ENCODE measurements around the gene H6PD.

Gene H6PD

DNA sequence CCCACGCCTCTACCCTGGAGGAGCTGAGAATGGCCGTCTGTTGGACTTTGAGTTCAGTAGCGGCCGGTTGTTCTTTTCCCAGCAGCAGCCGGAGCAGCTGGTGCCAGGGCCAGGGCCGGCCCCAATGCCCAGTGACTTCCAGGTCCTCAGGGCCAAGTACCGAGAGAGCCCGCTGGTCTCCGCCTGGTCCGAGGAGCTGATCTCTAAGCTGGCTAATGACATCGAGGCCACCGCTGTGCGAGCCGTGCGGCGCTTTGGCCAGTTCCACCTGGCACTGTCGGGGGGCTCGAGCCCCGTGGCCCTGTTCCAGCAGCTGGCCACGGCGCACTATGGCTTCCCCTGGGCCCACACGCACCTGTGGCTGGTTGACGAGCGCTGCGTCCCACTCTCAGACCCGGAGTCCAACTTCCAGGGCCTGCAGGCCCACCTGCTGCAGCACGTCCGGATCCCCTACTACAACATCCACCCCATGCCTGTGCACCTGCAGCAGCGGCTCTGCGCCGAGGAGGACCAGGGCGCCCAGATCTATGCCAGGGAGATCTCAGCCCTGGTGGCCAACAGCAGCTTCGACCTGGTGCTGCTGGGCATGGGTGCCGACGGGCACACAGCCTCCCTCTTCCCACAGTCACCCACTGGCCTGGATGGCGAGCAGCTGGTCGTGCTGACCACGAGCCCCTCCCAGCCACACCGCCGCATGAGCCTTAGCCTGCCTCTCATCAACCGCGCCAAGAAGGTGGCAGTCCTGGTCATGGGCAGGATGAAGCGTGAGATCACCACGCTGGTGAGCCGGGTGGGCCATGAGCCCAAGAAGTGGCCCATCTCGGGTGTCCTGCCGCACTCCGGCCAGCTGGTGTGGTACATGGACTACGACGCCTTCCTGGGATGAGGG is 29.7 kb downstream of the H6PD start:
- Histone ChIP-seq H3K27me3 (ENCODE audit: insufficient read depth, low read depth) (no peaks in the 10 kb centered on the region), H4K20me1 (ENCODE audit: insufficient read depth) (no peaks in the 10 kb centered on the region), H3K4me2 (no peak overlapping the region), H2AFZ (ENCODE audit: low read depth) (no peak overlapping the region), H3K79me2 (ENCODE audit: insufficient read depth, low read depth) (no peaks in the 10 kb centered on the region), H3K9ac (no peak overlapping the region), H3K27ac (no peak overlapping the region), H3K36me3 (ENCODE audit: insufficient read depth) (no peaks in the 10 kb centered on the region), H3K4me1 (ENCODE audit: low read depth, poor library complexity, severe bottlenecking) (peaks cover 10% of the 10 kb centered on the region), H3K4me3 (IDR thresholded peaks at IDR 0.05; ENCODE audit: insufficient read depth, low read depth, low read length) (no peak overlapping the region)
- TF ChIP-seq, protein P1, sequence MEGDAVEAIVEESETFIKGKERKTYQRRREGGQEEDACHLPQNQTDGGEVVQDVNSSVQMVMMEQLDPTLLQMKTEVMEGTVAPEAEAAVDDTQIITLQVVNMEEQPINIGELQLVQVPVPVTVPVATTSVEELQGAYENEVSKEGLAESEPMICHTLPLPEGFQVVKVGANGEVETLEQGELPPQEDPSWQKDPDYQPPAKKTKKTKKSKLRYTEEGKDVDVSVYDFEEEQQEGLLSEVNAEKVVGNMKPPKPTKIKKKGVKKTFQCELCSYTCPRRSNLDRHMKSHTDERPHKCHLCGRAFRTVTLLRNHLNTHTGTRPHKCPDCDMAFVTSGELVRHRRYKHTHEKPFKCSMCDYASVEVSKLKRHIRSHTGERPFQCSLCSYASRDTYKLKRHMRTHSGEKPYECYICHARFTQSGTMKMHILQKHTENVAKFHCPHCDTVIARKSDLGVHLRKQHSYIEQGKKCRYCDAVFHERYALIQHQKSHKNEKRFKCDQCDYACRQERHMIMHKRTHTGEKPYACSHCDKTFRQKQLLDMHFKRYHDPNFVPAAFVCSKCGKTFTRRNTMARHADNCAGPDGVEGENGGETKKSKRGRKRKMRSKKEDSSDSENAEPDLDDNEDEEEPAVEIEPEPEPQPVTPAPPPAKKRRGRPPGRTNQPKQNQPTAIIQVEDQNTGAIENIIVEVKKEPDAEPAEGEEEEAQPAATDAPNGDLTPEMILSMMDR (conservative IDR thresholded peaks at IDR 0.05; ENCODE audit: low read depth, low read length), result no peak

DNA sequence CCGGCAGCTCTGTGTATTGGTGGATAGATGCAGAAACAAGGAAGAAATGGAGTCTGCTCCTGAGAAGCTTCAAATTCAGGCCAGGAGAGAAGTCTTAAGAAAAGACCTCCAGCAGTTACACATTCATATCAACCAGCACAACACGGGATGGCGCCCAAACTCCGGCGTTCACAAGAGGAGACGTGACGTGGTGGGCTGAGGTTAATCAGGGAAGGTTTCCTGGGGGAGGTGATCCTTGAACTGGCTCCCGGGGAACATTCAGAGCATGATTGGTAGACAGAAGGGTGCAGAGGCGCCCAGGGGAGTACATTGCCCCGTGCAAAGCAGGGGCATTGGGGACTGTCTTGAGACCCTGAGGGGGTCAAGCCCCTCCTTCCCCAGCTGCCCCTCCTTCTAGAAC is 30.5 kb downstream of the H6PD start:
- no peak overlapping the region for H3K4me2 ChIP-seq
- H4K20me1 ChIP-seq (ENCODE audit: insufficient read depth), result no peaks in the 10 kb centered on the region
- no peak overlapping the region for H3K4me3 ChIP-seq (IDR thresholded peaks at IDR 0.05; ENCODE audit: insufficient read depth, low read depth, low read length)
- no peaks in the 10 kb centered on the region for H3K27me3 ChIP-seq (ENCODE audit: insufficient read depth, low read depth)
- no peaks in the 10 kb centered on the region for H3K79me2 ChIP-seq (ENCODE audit: insufficient read depth, low read depth)
- peaks cover 10% of the 10 kb centered on the region for H3K4me1 ChIP-seq (ENCODE audit: low read depth, poor library complexity, severe bottlenecking)
- no peak overlapping the region for H3K27ac ChIP-seq
- H3K36me3 ChIP-seq (ENCODE audit: insufficient read depth), result no peaks in the 10 kb centered on the region
- no peak overlapping the region for H2AFZ ChIP-seq (ENCODE audit: low read depth)
- H3K9ac ChIP-seq, result no peak overlapping the region
- TF ChIP-seq, protein P1 (conservative IDR thresholded peaks at IDR 0.05; ENCODE audit: low read depth, low read length), result no peak

DNA sequence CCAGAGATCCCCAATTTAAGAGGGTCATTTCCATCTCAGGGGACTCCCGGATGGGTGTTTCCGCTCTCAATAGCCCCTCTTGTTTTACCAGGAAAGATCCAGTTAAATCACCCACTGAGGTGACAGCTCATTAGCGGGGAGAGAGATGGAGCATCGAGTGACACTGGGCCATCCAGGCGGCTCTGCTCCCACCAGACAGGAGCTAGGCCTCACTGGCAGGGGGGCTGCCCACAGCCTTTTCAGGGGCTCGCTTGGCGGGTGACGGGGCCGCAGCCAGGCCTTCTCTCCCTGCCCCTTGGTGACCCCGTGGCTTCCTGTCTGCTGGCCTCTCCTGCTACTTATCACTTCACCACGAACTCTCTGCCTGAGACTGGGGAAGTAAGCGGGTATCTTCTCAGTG is 31.4 kb downstream of the H6PD start:
- H3K36me3 ChIP-seq (ENCODE audit: insufficient read depth), result no peaks in the 10 kb centered on the region
- no peak overlapping the region for H2AFZ ChIP-seq (ENCODE audit: low read depth)
- H3K9ac ChIP-seq, result no peak overlapping the region
- H3K4me1 ChIP-seq (ENCODE audit: low read depth, poor library complexity, severe bottlenecking), result peaks cover 10% of the 10 kb centered on the region
- H3K4me3 ChIP-seq (IDR thresholded peaks at IDR 0.05; ENCODE audit: insufficient read depth, low read depth, low read length), result no peak overlapping the region
- no peaks in the 10 kb centered on the region for H4K20me1 ChIP-seq (ENCODE audit: insufficient read depth)
- H3K4me2 ChIP-seq, result no peak overlapping the region
- H3K79me2 ChIP-seq (ENCODE audit: insufficient read depth, low read depth), result no peaks in the 10 kb centered on the region
- no peak overlapping the region for H3K27ac ChIP-seq
- TF ChIP-seq, protein P1 (conservative IDR thresholded peaks at IDR 0.05; ENCODE audit: low read depth, low read length), result no peak
- H3K27me3 ChIP-seq (ENCODE audit: insufficient read depth, low read depth), result no peaks in the 10 kb centered on the region

DNA sequence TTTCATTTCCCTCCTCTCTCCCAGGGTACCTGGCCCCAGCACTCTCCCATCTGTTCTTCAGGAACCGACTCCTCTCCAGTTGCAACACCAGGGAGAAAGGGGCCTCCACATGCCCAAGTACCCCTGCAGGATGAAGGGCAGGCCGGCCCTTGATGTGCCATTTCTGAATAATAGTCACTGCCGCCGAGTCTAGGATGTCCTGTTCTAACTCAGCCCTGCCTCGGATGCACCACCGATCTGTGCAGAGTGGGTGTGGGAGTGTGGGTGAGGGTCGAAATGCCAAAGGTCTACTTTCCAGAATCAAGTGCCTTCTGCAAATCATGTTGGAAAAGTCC is 32.7 kb downstream of the H6PD start:
- H3K36me3 ChIP-seq (ENCODE audit: insufficient read depth), result no peaks in the 10 kb centered on the region

More for the DNA sequence above, 32.7 kb downstream of the H6PD start:
- H3K27me3 ChIP-seq (ENCODE audit: insufficient read depth, low read depth), result no peaks in the 10 kb centered on the region
- H2AFZ ChIP-seq (ENCODE audit: low read depth), result no peak overlapping the region
- peaks cover 10% of the 10 kb centered on the region for H3K4me1 ChIP-seq (ENCODE audit: low read depth, poor library complexity, severe bottlenecking)
- no peak overlapping the region for H3K4me2 ChIP-seq
- H3K4me3 ChIP-seq (IDR thresholded peaks at IDR 0.05; ENCODE audit: insufficient read depth, low read depth, low read length), result no peak overlapping the region
- no peaks in the 10 kb centered on the region for H3K79me2 ChIP-seq (ENCODE audit: insufficient read depth, low read depth)
- no peak overlapping the region for H3K27ac ChIP-seq
- TF ChIP-seq, protein P1 (conservative IDR thresholded peaks at IDR 0.05; ENCODE audit: low read depth, low read length), result 0 out of 2 replicates have a peak, but pooled peaks have one; percentile 25
- no peak overlapping the region for H3K9ac ChIP-seq
- H4K20me1 ChIP-seq (ENCODE audit: insufficient read depth), result no peaks in the 10 kb centered on the region
